GM23248 (cell line): ENCODE results near the gene VCL. TPM values are rescaled to one million over a fixed set of nuclear protein-coding genes. Genes with fewer than 3 reads are reported as not detected.
A peak's percentile ranks its signal among the peaks of the same experiment; 100 is the strongest.

Experiments used
- DNase-seq: peaks from one replicate; pipeline ENCODE4 v3.0.0-alpha.2; 2015
- H2AFZ ChIP-seq: fragments of 200-600 bp; sonication (generic); 2 replicates; pipeline ENCODE4 v1.6.1; 2016; ENCODE audit warnings: antibody characterized with exemption
- H3F3A ChIP-seq: fragments of 200-600 bp; sonication (generic); 2 replicates; pipeline ENCODE4 v1.6.1; 2016; ENCODE audit warnings: mild to moderate bottlenecking, antibody characterized with exemption, mixed run types; ENCODE audit not compliant: insufficient read depth
- H3K27ac ChIP-seq: fragments of 200-600 bp; sonication (generic); 2 replicates; pipeline ENCODE4 v1.5.1; 2016; ENCODE audit warnings: mild to moderate bottlenecking
- H3K27me3 ChIP-seq: fragments of 200-600 bp; sonication (generic); replicated peaks from 2 replicates; pipeline ENCODE4 v1.6.1; 2016; ENCODE audit warnings: mild to moderate bottlenecking; ENCODE audit not compliant: insufficient read depth
- H3K36me3 ChIP-seq: fragments of 200-600 bp; sonication (generic); 2 replicates; pipeline ENCODE4 v1.6.1; 2016; ENCODE audit warnings: low read depth, mild to moderate bottlenecking
- H3K4me1 ChIP-seq: fragments of 200-600 bp; sonication (generic); 2 replicates; pipeline ENCODE4 v1.6.1; 2016; ENCODE audit warnings: mild to moderate bottlenecking; ENCODE audit not compliant: insufficient read depth
- H3K4me2 ChIP-seq: fragments of 200-600 bp; sonication (generic); one replicate; pipeline ENCODE4 v1.6.1; 2016; ENCODE audit warnings: mild to moderate bottlenecking; ENCODE audit not compliant: unreplicated experiment
- H3K4me3 ChIP-seq: fragments of 200-600 bp; sonication (generic); 2 replicates; pipeline ENCODE4 v1.5.1; 2016; ENCODE audit warnings: mild to moderate bottlenecking
- H3K79me2 ChIP-seq: fragments of 200-600 bp; sonication (generic); 2 replicates; pipeline ENCODE4 v1.6.1; 2016; ENCODE audit warnings: mild to moderate bottlenecking; ENCODE audit not compliant: insufficient read depth
- H3K9ac ChIP-seq: fragments of 200-600 bp; sonication (generic); 2 replicates; pipeline ENCODE4 v1.6.1; 2016; ENCODE audit warnings: mild to moderate bottlenecking
- H3K9me2 ChIP-seq: fragments of 200-600 bp; sonication (generic); 2 replicates; pipeline ENCODE4 v1.6.1; 2016; ENCODE audit warnings: mixed run types, mild to moderate bottlenecking, moderate library complexity; ENCODE audit not compliant: insufficient read depth
- H3K9me3 ChIP-seq: fragments of 200-600 bp; sonication (generic); one replicate; pipeline ENCODE4 v1.6.1; 2017; ENCODE audit warnings: low read depth
- H4K20me1 ChIP-seq: fragments of 200-600 bp; sonication (generic); 2 replicates; pipeline ENCODE4 v1.6.0; 2016; ENCODE audit not compliant: insufficient read depth
- EZH2 ChIP-seq: fragments of 200-600 bp; sonication (generic); IDR thresholded peaks from 2 replicates; pipeline ENCODE4 v1.6.1; 2018; ENCODE audit warnings: antibody characterized with exemption, mild to moderate bottlenecking; ENCODE audit not compliant: insufficient read depth, poor library complexity, severe bottlenecking
- EZH2phosphoT487 ChIP-seq: fragments of 200-600 bp; sonication (generic); IDR thresholded peaks from 2 replicates; pipeline ENCODE4 v1.6.1; 2018; ENCODE audit warnings: antibody characterized with exemption, moderate library complexity, mild to moderate bottlenecking, low read depth; ENCODE audit not compliant: insufficient read depth
- WGBS, 2 experiments: methylation state at CpG; one replicate each; pipeline ENCODE4 v1.1.6; 2015 to 2017; ENCODE audit warnings: low lambda C conversion rate in 2 of 2, low coverage in 1 of 2; ENCODE audit errors: missing lambda C conversion rate in 2 of 2; 5-methylcytosine and 5-hydroxymethylcytosine counted together
- in situ Hi-C: fragments of 300-500 bp; cut with MboI; formaldehyde crosslinking; loops from 2 replicates; pipeline ENCODE4 v1.15.0; 2020
- polyA plus RNA-seq: library from polyadenylated mRNA; unstranded; fragments of >200 nt; fragmentation: Nextera tagmentation; extraction: Ambion mirVana; gene quantifications from 2 replicates; pipeline ENCODE4 v1.2.1, GENCODE V29; 2016
- total RNA-seq: library from RNA; depleted of rRNA; stranded (reverse); fragments of >200 nt; shearing (Covaris generic); gene quantifications from 2 replicates; pipeline ENCODE4 v1.2.3, GENCODE V29; 2014

VCL gene
- total and polyA plus RNA-seq, 2 experiments from 2014 or later: 177 to 235 TPM

DNA sequence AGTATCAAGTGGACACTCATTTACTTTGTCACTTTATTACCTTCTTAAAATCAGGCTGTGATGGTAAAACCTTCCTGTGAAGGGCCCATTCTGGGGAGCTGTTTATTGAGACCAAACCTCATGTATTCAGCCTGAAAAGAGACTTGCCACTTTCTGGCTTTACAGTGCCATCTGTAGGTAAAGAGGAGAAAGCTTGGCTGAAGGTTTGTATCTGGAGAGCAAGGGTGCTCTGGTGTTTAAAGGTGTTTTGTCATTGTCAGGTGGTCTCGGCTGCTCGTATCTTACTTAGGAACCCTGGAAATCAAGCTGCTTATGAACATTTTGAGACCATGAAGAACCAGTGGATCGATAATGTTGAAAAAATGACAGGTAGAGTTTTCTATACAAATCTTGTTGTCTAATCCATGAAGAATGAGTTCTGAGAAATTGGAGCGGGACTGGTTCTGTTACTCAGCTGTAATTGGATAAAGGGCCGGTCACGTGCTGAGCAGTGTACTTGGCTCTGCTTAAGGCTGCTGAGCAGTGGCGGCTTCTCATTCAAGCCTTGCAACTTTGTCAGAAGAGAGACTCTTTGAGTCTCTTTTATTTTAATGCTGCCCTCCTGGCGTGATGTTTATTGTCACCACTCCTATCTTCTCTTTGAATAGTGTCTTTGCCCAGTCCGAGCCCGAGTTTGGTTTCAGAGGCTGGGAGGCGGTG is 105.8 kb downstream of the VCL start:
- Histone ChIP-seq H3K4me3 (no peak overlapping the region), H3K79me2 (peaks cover 62% of the 10 kb centered on the region), H2AFZ (no peak overlapping the region), H3K4me1 (no peaks in the 10 kb centered on the region), H3K9me3 (no peaks in the 10 kb centered on the region), H4K20me1 (no peaks in the 10 kb centered on the region), H3K4me2 (no peak overlapping the region), H3K36me3 (peaks cover 84% of the 10 kb centered on the region), H3K9me2 (no peaks in the 10 kb centered on the region), H3K27ac (no peak overlapping the region), H3K9ac (no peak overlapping the region), H3K27me3 (no peaks in the 10 kb centered on the region), H3F3A (peaks cover 47% of the 10 kb centered on the region)
- TF ChIP-seq EZH2phosphoT487 (no peak), EZH2 (no peak)
- 78 to 81% methylated on average over 11 of the region's 11 CpGs for WGBS, 2 experiments
- in situ Hi-C loops: no loop called here
- DNase-seq: peak; percentile 59

DNA sequence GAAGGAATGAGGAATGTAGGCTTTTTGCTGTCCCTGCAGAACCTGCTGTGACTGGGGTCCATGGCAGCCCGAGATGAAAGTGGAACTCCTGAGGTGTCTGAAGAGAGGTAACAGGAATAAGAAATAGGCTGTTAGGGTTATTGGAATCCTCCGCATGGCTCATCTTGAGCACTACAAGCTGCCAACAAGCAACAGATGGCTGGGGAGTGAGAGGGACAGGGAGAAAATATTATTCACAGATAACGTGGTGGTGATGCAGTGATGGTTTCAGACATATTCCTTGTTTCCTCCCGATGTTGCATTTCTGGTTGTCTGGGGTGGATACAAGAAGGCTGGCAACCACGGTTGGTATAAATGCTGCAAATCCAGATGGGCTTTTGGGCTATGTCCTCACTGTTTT is 106.6 kb downstream of the VCL start:
- Histone ChIP-seq H3K4me2 (no peak overlapping the region), H3K9me3 (no peaks in the 10 kb centered on the region), H3K4me3 (no peak overlapping the region), H3K27ac (no peak overlapping the region), H3F3A (peaks cover 49% of the 10 kb centered on the region), H4K20me1 (no peaks in the 10 kb centered on the region), H3K79me2 (peaks cover 62% of the 10 kb centered on the region), H3K4me1 (no peaks in the 10 kb centered on the region), H2AFZ (no peak overlapping the region), H3K27me3 (no peaks in the 10 kb centered on the region), H3K9me2 (no peaks in the 10 kb centered on the region), H3K9ac (no peak overlapping the region), H3K36me3 (peaks cover 86% of the 10 kb centered on the region)
- DNase-seq: no peak
- no peak for TF ChIP-seq EZH2phosphoT487
- no peak for TF ChIP-seq EZH2
- WGBS, 2 experiments: 72 to 74% methylated on average over 5 of the region's 5 CpGs
- in situ Hi-C loops: no loop called here

DNA sequence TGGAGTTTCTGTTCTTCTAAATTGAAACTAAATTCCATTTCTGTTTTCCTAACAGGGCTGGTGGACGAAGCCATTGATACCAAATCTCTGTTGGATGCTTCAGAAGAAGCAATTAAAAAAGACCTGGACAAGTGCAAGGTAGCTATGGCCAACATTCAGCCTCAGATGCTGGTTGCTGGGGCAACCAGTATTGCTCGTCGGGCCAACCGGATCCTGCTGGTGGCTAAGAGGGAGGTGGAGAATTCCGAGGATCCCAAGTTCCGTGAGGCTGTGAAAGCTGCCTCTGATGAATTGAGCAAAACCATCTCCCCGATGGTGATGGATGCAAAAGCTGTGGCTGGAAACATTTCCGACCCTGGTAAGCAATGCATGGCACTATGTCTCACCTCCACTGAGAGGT is 107.1 kb downstream of the VCL start:
- H3K79me2 ChIP-seq: peaks cover 62% of the 10 kb centered on the region
- H3K4me1 ChIP-seq: no peaks in the 10 kb centered on the region
- no peak overlapping the region for H3K9ac ChIP-seq
- no peak overlapping the region for H2AFZ ChIP-seq
- H4K20me1 ChIP-seq: 0 out of 2 replicates have a peak, but pooled peaks cover 5% of the 10 kb centered on the region
- in situ Hi-C loops: no loop called here
- no peak for DNase-seq
- no peak overlapping the region for H3K27ac ChIP-seq
- WGBS, 2 experiments: 82 to 86% methylated on average over 8 of the region's 8 CpGs
- H3K36me3 ChIP-seq: peaks cover 86% of the 10 kb centered on the region
- no peak for TF ChIP-seq EZH2phosphoT487
- TF ChIP-seq EZH2: no peak
- H3K4me2 ChIP-seq: no peak overlapping the region
- no peaks in the 10 kb centered on the region for H3K9me2 ChIP-seq
- H3K9me3 ChIP-seq: no peaks in the 10 kb centered on the region
- no peaks in the 10 kb centered on the region for H3K27me3 ChIP-seq
- H3F3A ChIP-seq: peaks cover 49% of the 10 kb centered on the region
- no peak overlapping the region for H3K4me3 ChIP-seq

DNA sequence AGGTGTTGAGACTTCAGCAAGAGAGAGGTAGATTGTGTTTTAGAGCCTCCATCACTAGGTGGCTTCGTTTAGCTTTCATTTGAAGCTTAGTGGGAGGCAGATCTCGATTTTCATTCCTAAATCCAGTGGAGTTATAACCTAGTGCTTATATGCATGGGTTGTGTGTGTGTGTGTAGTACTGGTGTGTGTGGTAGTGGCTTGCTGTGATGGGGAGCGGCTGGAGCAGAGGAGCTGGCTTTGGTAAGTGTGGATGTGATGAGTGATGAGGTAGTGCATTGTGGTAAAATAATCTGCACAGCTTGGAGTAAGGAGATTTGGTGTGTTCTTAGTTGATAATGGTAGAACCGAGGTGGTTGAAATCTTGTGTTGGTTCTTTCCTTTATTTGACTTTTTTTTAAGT is 109.5 kb downstream of the VCL start:
- Histone ChIP-seq H3K27me3 (no peaks in the 10 kb centered on the region), H3F3A (peaks cover 55% of the 10 kb centered on the region), H3K27ac (no peak overlapping the region), H3K9ac (no peak overlapping the region), H4K20me1 (0 out of 2 replicates have a peak, but pooled peaks cover 5% of the 10 kb centered on the region), H3K36me3 (peaks cover 88% of the 10 kb centered on the region), H3K4me3 (no peak overlapping the region), H3K9me2 (no peaks in the 10 kb centered on the region), H3K79me2 (peaks cover 85% of the 10 kb centered on the region), H3K9me3 (no peaks in the 10 kb centered on the region), H3K4me2 (no peak overlapping the region), H3K4me1 (no peaks in the 10 kb centered on the region), H2AFZ (no peak overlapping the region)
- no peak for DNase-seq
- no peak for TF ChIP-seq EZH2phosphoT487
- TF ChIP-seq EZH2: no peak
- in situ Hi-C loops: no loop called here
- 85 to 87% methylated on average over 4 of the region's 4 CpGs for WGBS, 2 experiments

DNA sequence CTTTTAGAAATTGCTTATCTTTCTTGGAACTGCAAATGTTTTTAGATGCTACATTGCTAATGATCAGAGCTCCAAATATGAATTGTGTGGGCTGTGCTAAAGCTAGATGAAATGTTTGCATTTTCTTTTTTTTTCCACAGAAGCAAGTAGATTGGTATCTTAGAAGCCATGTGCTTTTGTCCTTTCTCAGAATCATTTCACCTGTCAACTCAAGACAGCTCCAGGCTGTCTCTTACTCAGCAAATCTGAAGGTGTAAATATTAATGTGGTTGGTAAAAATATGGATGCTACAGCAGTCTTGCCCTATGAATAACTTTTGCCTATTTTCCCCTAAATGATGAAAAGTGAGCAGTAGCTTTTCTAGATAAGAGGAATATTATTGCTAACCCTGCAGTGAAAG is 111.5 kb downstream of the VCL start:
- TF ChIP-seq EZH2 (no peak), EZH2phosphoT487 (no peak)
- Histone ChIP-seq H3K4me3 (no peak overlapping the region), H3K79me2 (peaks cover 98% of the 10 kb centered on the region), H3K9me3 (no peaks in the 10 kb centered on the region), H3K27ac (no peak overlapping the region), H2AFZ (no peak overlapping the region), H3K27me3 (no peaks in the 10 kb centered on the region), H4K20me1 (0 out of 2 replicates have a peak, but pooled peaks cover 5% of the 10 kb centered on the region), H3K9me2 (no peaks in the 10 kb centered on the region), H3K4me2 (no peak overlapping the region), H3K9ac (no peak overlapping the region), H3K36me3 (peaks cover 87% of the 10 kb centered on the region), H3K4me1 (peaks cover 13% of the 10 kb centered on the region), H3F3A (peaks cover 56% of the 10 kb centered on the region)
- in situ Hi-C loops: no loop called here
- DNase-seq: no peak
